GM19193 (cell line): ENCODE results near the gene KDM4B.

Experiments
- POLR2A ChIP-seq: IDR thresholded peaks from 4 replicates; pipeline ENCODE4 v1.6.1; 2011; ENCODE audit not compliant: insufficient read depth, insufficient read length; ENCODE audit errors: extremely low read depth

KDM4B gene

GRCh38 chr19:5111051-5111450 is 142.1 kb downstream of the KDM4B start:
- TF ChIP-seq POLR2A = no peak

- TF ChIP-seq POLR2A = no peak
These were observed 143.3 kb downstream of the KDM4B start for GRCh38 chr19:5112175-5112574.

- TF ChIP-seq POLR2A = no peak
These were observed 144.0 kb downstream of the KDM4B start for GRCh38 chr19:5112681-5113575.

- no peak for TF ChIP-seq POLR2A
These were observed 145.0 kb downstream of the KDM4B start for GRCh38 chr19:5113633-5114586.

- no peak for TF ChIP-seq POLR2A
These were observed 145.8 kb downstream of the KDM4B start for GRCh38 chr19:5114727-5115126.

- no peak for TF ChIP-seq POLR2A
These were observed 146.4 kb downstream of the KDM4B start for GRCh38 chr19:5115351-5115750.

- TF ChIP-seq POLR2A = no peak
These were observed 146.9 kb downstream of the KDM4B start for GRCh38 chr19:5115771-5116202.

GRCh38 chr19:5116292-5116691 is 147.4 kb downstream of the KDM4B start:
- no peak for TF ChIP-seq POLR2A

- TF ChIP-seq POLR2A = no peak
These were observed 148.5 kb downstream of the KDM4B start for GRCh38 chr19:5117421-5117820.

- TF ChIP-seq POLR2A = no peak
These were observed 149.1 kb downstream of the KDM4B start for GRCh38 chr19:5118026-5118425.

GRCh38 chr19:5119297-5119998 is 150.5 kb downstream of the KDM4B start:
- no peak for TF ChIP-seq POLR2A

- no peak for TF ChIP-seq POLR2A
These were observed 151.4 kb downstream of the KDM4B start for GRCh38 chr19:5120321-5120720.

- no peak for TF ChIP-seq POLR2A
These were observed 151.9 kb downstream of the KDM4B start for GRCh38 chr19:5120833-5121232.

GRCh38 chr19:5121266-5122120 is 152.6 kb downstream of the KDM4B start:
- no peak for TF ChIP-seq POLR2A
